ES-I3 (cell line): ENCODE results near the gene TMEM101.
"Not testable (repeated sequence)": the region's sequence is repeated elsewhere in the genome, so short reads cannot be mapped to it uniquely, and the experiment has no call there.

Source experiments
- H3K36me3 ChIP-seq: 2 replicates; pipeline ENCODE4 v1.6.1; 2013; ENCODE audit warnings: mild to moderate bottlenecking, low read length, control low read depth, moderate library complexity; ENCODE audit not compliant: insufficient read depth
- H3K4me1 ChIP-seq: 2 replicates; pipeline ENCODE4 v1.6.1; 2013; ENCODE audit warnings: mild to moderate bottlenecking, control low read depth, low read length; ENCODE audit not compliant: insufficient read depth
- H3K9ac ChIP-seq: 2 replicates; pipeline ENCODE4 v1.6.1; 2013; ENCODE audit warnings: low read depth, mild to moderate bottlenecking, low read length, moderate library complexity
- H3K9me3 ChIP-seq: 2 replicates; pipeline ENCODE4 v1.6.1; 2013; ENCODE audit warnings: mild to moderate bottlenecking, low read length, moderate library complexity; ENCODE audit not compliant: control insufficient read depth, insufficient read depth

The TMEM101 gene

GRCh38 chr17:43982171-43982570 is 32.6 kb downstream of the TMEM101 start:
- Histone ChIP-seq H3K9ac (no peak overlapping the region), H3K4me1 (no peaks in the 10 kb centered on the region), H3K36me3 (no peaks in the 10 kb centered on the region), H3K9me3 (no peaks in the 10 kb centered on the region)

GRCh38 chr17:43979671-43980070 is 35.1 kb downstream of the TMEM101 start:
- Histone ChIP-seq H3K4me1 (no peaks in the 10 kb centered on the region), H3K36me3 (no peaks in the 10 kb centered on the region), H3K9me3 (no peaks in the 10 kb centered on the region), H3K9ac (no peak overlapping the region)

GRCh38 chr17:43979011-43979410 is 35.8 kb downstream of the TMEM101 start:
- Histone ChIP-seq H3K9me3 (no peaks in the 10 kb centered on the region), H3K36me3 (no peaks in the 10 kb centered on the region), H3K9ac (no peak overlapping the region), H3K4me1 (no peaks in the 10 kb centered on the region)

- H3K9me3 ChIP-seq, result no peaks in the 10 kb centered on the region
- no peak overlapping the region for H3K9ac ChIP-seq
- no peaks in the 10 kb centered on the region for H3K4me1 ChIP-seq
- H3K36me3 ChIP-seq, result no peaks in the 10 kb centered on the region
Measured at GRCh38 chr17:43978078-43978477, 36.7 kb downstream of the TMEM101 start.

- Histone ChIP-seq H3K36me3 (no peaks in the 10 kb centered on the region), H3K4me1 (no peaks in the 10 kb centered on the region), H3K9me3 (no peaks in the 10 kb centered on the region), H3K9ac (no peak overlapping the region)
Measured at GRCh38 chr17:43976963-43977837, 37.6 kb downstream of the TMEM101 start.

GRCh38 chr17:43975898-43976297 is 38.9 kb downstream of the TMEM101 start:
- no peaks in the 10 kb centered on the region for H3K9me3 ChIP-seq
- no peaks in the 10 kb centered on the region for H3K4me1 ChIP-seq
- H3K36me3 ChIP-seq, result no peaks in the 10 kb centered on the region
- H3K9ac ChIP-seq, result no peak overlapping the region

- H3K4me1 ChIP-seq, result no peaks in the 10 kb centered on the region
- H3K9ac ChIP-seq, result no peak overlapping the region
- H3K9me3 ChIP-seq, result no peaks in the 10 kb centered on the region
- H3K36me3 ChIP-seq, result no peaks in the 10 kb centered on the region
Measured at GRCh38 chr17:43974382-43975266, 40.1 kb downstream of the TMEM101 start.

- H3K36me3 ChIP-seq, H3K9me3 ChIP-seq, H3K9ac ChIP-seq, H3K4me1 ChIP-seq: not testable (repeated sequence)
Measured at GRCh38 chr17:43972444-43973212, 42.1 kb downstream of the TMEM101 start.

- not testable (repeated sequence) for H3K4me1 ChIP-seq, H3K9me3 ChIP-seq, H3K36me3 ChIP-seq, H3K9ac ChIP-seq
Measured at GRCh38 chr17:43971436-43971835, 43.3 kb downstream of the TMEM101 start.

- no peak overlapping the region for H3K9ac ChIP-seq
- H3K9me3 ChIP-seq, result no peaks in the 10 kb centered on the region
- no peaks in the 10 kb centered on the region for H3K36me3 ChIP-seq
- H3K4me1 ChIP-seq, result no peaks in the 10 kb centered on the region
Measured at GRCh38 chr17:43970366-43970765, 44.4 kb downstream of the TMEM101 start.

- Histone ChIP-seq H3K4me1 (no peaks in the 10 kb centered on the region), H3K36me3 (no peaks in the 10 kb centered on the region), H3K9ac (no peak overlapping the region), H3K9me3 (no peaks in the 10 kb centered on the region)
Measured at GRCh38 chr17:43967251-43967875, 47.4 kb downstream of the TMEM101 start.

- H3K9ac ChIP-seq, result no peak overlapping the region
- H3K9me3 ChIP-seq, result no peaks in the 10 kb centered on the region
- H3K36me3 ChIP-seq, result no peaks in the 10 kb centered on the region
- no peaks in the 10 kb centered on the region for H3K4me1 ChIP-seq
Measured at GRCh38 chr17:43966276-43966675, 48.5 kb downstream of the TMEM101 start.

GRCh38 chr17:43962479-43962878 is 52.3 kb downstream of the TMEM101 start:
- Histone ChIP-seq H3K9ac (no peak overlapping the region), H3K36me3 (no peaks in the 10 kb centered on the region), H3K4me1 (no peaks in the 10 kb centered on the region), H3K9me3 (no peaks in the 10 kb centered on the region)

GRCh38 chr17:43961954-43962353 is 52.8 kb downstream of the TMEM101 start:
- H3K4me1 ChIP-seq, result no peaks in the 10 kb centered on the region
- no peak overlapping the region for H3K9ac ChIP-seq
- H3K36me3 ChIP-seq, result no peaks in the 10 kb centered on the region
- no peaks in the 10 kb centered on the region for H3K9me3 ChIP-seq
